HG03460 (cell line): ENCODE measurements around the gene EHMT1.

ENCODE experiments used
- ATAC-seq: cut with Tn5 transposase; IDR thresholded peaks from one replicate; pipeline ENCODE4 v1.9.1; 2021; ENCODE audit not compliant: unreplicated experiment

Gene EHMT1

GRCh38 chr9:137643921-137644320, 25.1 kb downstream of the EHMT1 start:
- no peak for ATAC-seq

- no peak for ATAC-seq
Measured at GRCh38 chr9:137645211-137645610, 26.4 kb downstream of the EHMT1 start.

GRCh38 chr9:137646341-137646740, 27.5 kb downstream of the EHMT1 start:
- ATAC-seq: no peak

- ATAC-seq: no peak
Measured at GRCh38 chr9:137647096-137647714, 28.4 kb downstream of the EHMT1 start.

- ATAC-seq: no peak
Measured at GRCh38 chr9:137648396-137648795, 29.6 kb downstream of the EHMT1 start.

GRCh38 chr9:137649553-137649952, 30.7 kb downstream of the EHMT1 start:
- no peak for ATAC-seq

- ATAC-seq: no peak
Measured at GRCh38 chr9:137650259-137650658, 31.5 kb downstream of the EHMT1 start.

GRCh38 chr9:137650779-137651178, 32.0 kb downstream of the EHMT1 start:
- ATAC-seq: no peak

GRCh38 chr9:137656416-137656815, 37.6 kb downstream of the EHMT1 start:
- ATAC-seq: no peak

- no peak for ATAC-seq
Measured at GRCh38 chr9:137657606-137658005, 38.8 kb downstream of the EHMT1 start.

GRCh38 chr9:137658781-137659180, 40.0 kb downstream of the EHMT1 start:
- ATAC-seq: no peak

- ATAC-seq: no peak
Measured at GRCh38 chr9:137660144-137660543, 41.3 kb downstream of the EHMT1 start.

- ATAC-seq: no peak
Measured at GRCh38 chr9:137663584-137663983, 44.8 kb downstream of the EHMT1 start.

- ATAC-seq: no peak
Measured at GRCh38 chr9:137664676-137665075, 45.9 kb downstream of the EHMT1 start.

- ATAC-seq: no peak
Measured at GRCh38 chr9:137665226-137665625, 46.4 kb downstream of the EHMT1 start.

- no peak for ATAC-seq
Measured at GRCh38 chr9:137665697-137666512, 47.1 kb downstream of the EHMT1 start.

GRCh38 chr9:137666513-137666822, 47.7 kb downstream of the EHMT1 start:
- ATAC-seq: no peak

- no peak for ATAC-seq
Measured at GRCh38 chr9:137666955-137667670, 48.3 kb downstream of the EHMT1 start.

- no peak for ATAC-seq
Measured at GRCh38 chr9:137668203-137668602, 49.4 kb downstream of the EHMT1 start.

- ATAC-seq: no peak
Measured at GRCh38 chr9:137669261-137669672, 50.5 kb downstream of the EHMT1 start.

- no peak for ATAC-seq
Measured at GRCh38 chr9:137670391-137671195, 51.8 kb downstream of the EHMT1 start.
